Right lung (tissue), 10 donors: ENCODE measurements around the gene GALNT2. TPM values are rescaled to one million over a fixed set of nuclear protein-coding genes. Genes with fewer than 3 reads are reported as not detected.

Experiments used
- DNase-seq, 2 donors: peaks; one replicate each; pipeline ENCODE4 v3.0.0-alpha.2; 2013
- long read RNA-seq, 8 donors: transcript quantifications; one replicate each; lab custom pipeline, GENCODE V29; 2026
- polyA plus RNA-seq, 5 donors: library from polyadenylated mRNA; unstranded; fragments of 120-200 nt; gene quantifications; one replicate each; pipeline versions ENCODE4 v1.2.1 to v1.2.3, GENCODE V29; 2013; ENCODE audit warnings: inconsistent platforms in 1 of 5, low replicate concordance in 1 of 5; ENCODE audit not compliant: insufficient read length in 5 of 5, insufficient read depth in 1 of 5

The GALNT2 gene
- 10 to 100 TPM; 28.2 to 41.2 (median 36.2) TPM for polyA plus RNA-seq
- long read RNA-seq, donor 1, full-length matches to known transcripts = 12 of 18 reads
- long read RNA-seq, donor 1, partial matches to known transcripts = 6 of 18 reads
- long read RNA-seq, donor 1, other reads (novel, unspliced or antisense) = 0 of 18 reads
- long read RNA-seq, donor 2, full-length matches to known transcripts = 8 of 8 reads
- long read RNA-seq, donor 2, partial matches to known transcripts = 0 of 8 reads
- long read RNA-seq, donor 2, other reads (novel, unspliced or antisense) = 0 of 8 reads
- long read RNA-seq, donor 3, full-length matches to known transcripts = 5 of 5 reads
- long read RNA-seq, donor 3, partial matches to known transcripts = 0 of 5 reads
- long read RNA-seq, donor 3, other reads (novel, unspliced or antisense) = 0 of 5 reads
- long read RNA-seq, donor 4, full-length matches to known transcripts = 12 of 18 reads
- long read RNA-seq, donor 4, partial matches to known transcripts = 6 of 18 reads
- long read RNA-seq, donor 4, other reads (novel, unspliced or antisense) = 0 of 18 reads
- long read RNA-seq, donor 5, full-length matches to known transcripts = 5 of 17 reads
- long read RNA-seq, donor 5, partial matches to known transcripts = 12 of 17 reads
- long read RNA-seq, donor 5, other reads (novel, unspliced or antisense) = 0 of 17 reads
- long read RNA-seq, donor 6, full-length matches to known transcripts = 13 of 50 reads
- long read RNA-seq, donor 6, partial matches to known transcripts = 37 of 50 reads
- long read RNA-seq, donor 6, other reads (novel, unspliced or antisense) = 0 of 50 reads
- long read RNA-seq, donor 7, full-length matches to known transcripts = 7 of 47 reads
- long read RNA-seq, donor 7, partial matches to known transcripts = 40 of 47 reads
- long read RNA-seq, donor 7, other reads (novel, unspliced or antisense) = 0 of 47 reads
- long read RNA-seq, donor 8, full-length matches to known transcripts = 3 of 3 reads
- long read RNA-seq, donor 8, partial matches to known transcripts = 0 of 3 reads
- long read RNA-seq, donor 8, other reads (novel, unspliced or antisense) = 0 of 3 reads

- DNase-seq = peak; percentile 82 to 84
These were observed at the start of gene GALNT2 for GRCh38 chr1:230066466-230067404. Gene GALNT2, plus strand, starts transcription at chr1:230067238. Its CDS starts 43 bp downstream, at chr1:230067281.

- DNase-seq = no peak
These were observed 46.6 kb upstream of the GALNT2 start for GRCh38 chr1:230020451-230020850.

DNA sequence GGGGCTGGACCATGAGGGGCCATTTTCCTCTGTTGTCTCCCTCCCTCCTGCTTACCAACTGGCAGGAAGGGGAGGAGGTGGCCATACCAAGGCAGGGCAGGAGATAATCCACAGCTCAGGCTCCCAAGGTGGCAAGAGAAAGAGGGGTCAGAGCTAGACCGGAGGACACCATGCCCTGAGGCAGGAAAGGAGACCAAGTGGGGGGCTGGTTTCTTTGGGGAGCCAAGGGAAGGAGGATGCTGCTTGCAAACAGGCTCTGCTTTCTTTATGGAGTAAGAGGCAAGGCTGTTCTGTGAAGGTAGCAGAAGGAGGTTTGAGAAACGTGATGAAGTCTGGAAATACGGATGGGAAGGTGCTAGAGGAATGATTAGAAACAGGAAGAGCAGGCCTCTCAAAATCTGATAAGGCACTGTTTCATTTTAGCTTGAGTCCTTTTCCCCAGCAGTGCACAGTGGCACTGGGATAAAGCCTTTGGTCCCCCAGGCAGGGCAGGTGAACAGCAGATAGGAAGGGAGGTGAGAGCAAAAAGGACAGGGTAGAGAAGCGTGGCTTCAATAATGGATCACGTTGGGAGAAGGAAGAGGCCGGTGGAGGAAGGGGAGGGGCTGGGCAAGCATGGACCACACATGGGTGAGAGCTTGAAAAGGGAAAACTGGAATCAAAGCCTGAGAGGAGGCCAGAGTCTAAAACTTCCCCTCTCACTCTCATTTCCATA is 44.2 kb upstream of the GALNT2 start:
- no peak for DNase-seq

DNA sequence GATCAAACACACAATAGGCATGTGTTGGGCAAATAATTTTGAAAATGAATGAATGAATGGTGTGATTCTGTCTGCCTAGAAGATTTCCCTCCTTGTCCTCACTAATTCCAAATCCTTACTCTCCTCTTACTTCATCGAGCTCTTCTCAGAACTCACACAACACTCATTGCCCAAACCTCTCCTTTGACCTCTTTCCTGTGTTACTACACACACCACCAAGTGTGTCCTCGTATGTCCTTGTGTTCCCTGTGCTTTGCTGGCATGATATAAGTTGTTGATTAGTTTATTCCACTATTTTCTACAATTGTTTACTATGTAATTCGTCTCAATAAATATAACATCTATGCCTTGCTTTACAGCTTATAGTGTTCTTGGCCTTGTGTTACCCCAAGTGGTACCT is 41.4 kb upstream of the GALNT2 start:
- no peak for DNase-seq

GRCh38 chr1:230026139-230026538 is 40.9 kb upstream of the GALNT2 start:
- DNase-seq = no peak

- no peak for DNase-seq
These were observed 40.5 kb upstream of the GALNT2 start for GRCh38 chr1:230026572-230026971.

DNA sequence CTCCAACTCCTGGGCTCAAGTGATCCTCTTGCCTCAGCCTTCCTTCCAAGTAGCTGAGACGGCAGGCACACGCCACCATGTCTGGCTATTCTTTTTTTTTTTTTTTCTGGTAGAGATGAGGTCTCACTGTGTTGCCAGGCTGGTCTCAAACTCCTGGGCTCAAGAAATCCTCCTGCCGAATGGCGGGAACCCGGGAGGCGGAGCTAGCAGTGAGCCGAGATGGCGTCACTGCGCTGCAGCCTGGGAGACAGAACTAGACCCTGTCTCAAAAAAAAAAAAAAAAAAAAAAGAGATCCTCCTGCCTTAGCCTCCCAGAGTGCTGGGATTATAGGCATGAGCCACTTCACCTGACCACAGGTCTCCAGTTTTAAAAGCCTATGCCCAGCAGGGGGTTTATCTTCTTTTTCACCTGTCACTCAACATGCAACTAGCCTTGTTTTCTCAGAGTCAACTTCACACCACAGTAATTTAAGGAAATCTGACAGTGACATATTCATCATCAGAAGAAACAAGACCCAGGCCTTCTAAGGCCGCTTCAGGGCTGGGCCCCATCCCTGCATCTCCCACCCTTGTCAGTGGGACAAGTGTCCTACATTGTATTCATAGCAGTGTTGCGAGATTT is 38.3 kb upstream of the GALNT2 start:
- DNase-seq = no peak

GRCh38 chr1:230029244-230029941 is 37.6 kb upstream of the GALNT2 start:
- DNase-seq = no peak

GRCh38 chr1:230030122-230030821 is 36.8 kb upstream of the GALNT2 start:
- DNase-seq = no peak

GRCh38 chr1:230031131-230031530 is 35.9 kb upstream of the GALNT2 start:
- no peak for DNase-seq

- DNase-seq = no peak
These were observed 34.3 kb upstream of the GALNT2 start for GRCh38 chr1:230032516-230033281.

GRCh38 chr1:230037261-230037660 is 29.8 kb upstream of the GALNT2 start:
- DNase-seq = no peak

DNA sequence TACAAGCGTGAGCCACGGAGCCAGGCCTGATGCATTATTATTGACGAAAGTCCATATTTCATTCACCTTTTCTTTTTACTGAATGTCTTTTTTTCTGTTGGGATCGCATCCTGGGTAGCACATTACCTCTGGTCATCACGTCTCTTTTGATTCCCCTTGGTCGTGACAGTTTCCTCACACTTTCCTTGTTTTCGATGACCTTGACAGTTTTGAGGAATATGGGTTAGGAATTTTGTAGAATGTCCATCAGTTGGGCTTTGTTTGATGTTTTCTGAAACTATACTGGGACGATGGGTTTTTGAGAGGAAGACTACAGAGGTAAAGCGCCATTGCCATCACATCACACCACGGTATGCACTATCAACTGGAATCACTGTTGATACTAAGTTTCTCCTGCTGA is 26.6 kb upstream of the GALNT2 start:
- DNase-seq = no peak

GRCh38 chr1:230043081-230043480 is 24.0 kb upstream of the GALNT2 start:
- no peak for DNase-seq

DNA sequence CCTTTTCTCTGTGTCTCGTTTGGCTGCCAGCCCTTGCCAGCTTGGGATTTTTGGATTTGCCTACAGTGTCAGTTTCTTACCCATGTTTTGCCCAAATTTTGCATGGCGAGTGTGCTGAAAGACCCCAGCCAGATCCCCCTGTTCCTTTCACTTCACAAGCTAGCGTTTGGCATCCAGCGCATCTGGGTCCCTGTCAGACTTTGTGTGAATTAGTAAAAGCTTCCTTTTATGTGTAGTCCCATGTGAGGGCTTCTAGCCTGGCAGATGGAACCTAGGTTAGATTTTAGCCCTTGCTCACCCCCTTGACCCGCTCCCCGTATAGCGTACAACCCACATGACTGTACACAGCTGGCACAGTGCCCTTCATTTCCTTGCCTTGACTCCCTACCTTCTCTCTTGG is 22.3 kb upstream of the GALNT2 start:
- no peak for DNase-seq

GRCh38 chr1:230047114-230047865 is 19.7 kb upstream of the GALNT2 start:
- DNase-seq = no peak

GRCh38 chr1:230048322-230048721 is 18.7 kb upstream of the GALNT2 start:
- DNase-seq = no peak
